KMS-11 (cell line): ENCODE results near the gene RFX8.

ENCODE experiments used
- H2AFZ ChIP-seq: fragments of 200-600 bp; sonication (generic); 2 replicates; pipeline ENCODE4 v1.6.1; 2016; ENCODE audit warnings: antibody characterized with exemption, mixed run types, low read depth
- H3K27ac ChIP-seq: fragments of 200-600 bp; sonication (generic); 2 replicates; pipeline ENCODE4 v1.6.1; 2016; ENCODE audit warnings: mild to moderate bottlenecking, mixed run types
- H3K27me3 ChIP-seq: fragments of 200-600 bp; sonication (generic); 2 replicates; pipeline ENCODE4 v1.6.1; 2017; ENCODE audit warnings: mild to moderate bottlenecking, low read depth, mixed run types, moderate library complexity; ENCODE audit not compliant: insufficient read depth
- H3K36me3 ChIP-seq: fragments of 200-600 bp; sonication (generic); 2 replicates; pipeline ENCODE4 v1.6.1; 2017; ENCODE audit warnings: mild to moderate bottlenecking, mixed run types; ENCODE audit not compliant: insufficient read depth
- H3K4me1 ChIP-seq: fragments of 200-600 bp; sonication (generic); 2 replicates; pipeline ENCODE4 v1.6.1; 2016; ENCODE audit warnings: mild to moderate bottlenecking, low read depth, mixed run types; ENCODE audit not compliant: poor library complexity, severe bottlenecking
- H3K4me2 ChIP-seq: fragments of 200-600 bp; sonication (generic); 2 replicates; pipeline ENCODE4 v1.7.0; 2016; ENCODE audit warnings: mild to moderate bottlenecking, mixed run types
- H3K4me3 ChIP-seq: fragments of 200-600 bp; sonication (generic); IDR thresholded peaks from 2 replicates; pipeline ENCODE4 v1.6.1; 2017; ENCODE audit warnings: low read depth, low read length, mixed read lengths; ENCODE audit not compliant: insufficient read depth
- H3K79me2 ChIP-seq: fragments of 200-600 bp; sonication (generic); 2 replicates; pipeline ENCODE4 v1.6.1; 2016; ENCODE audit warnings: low read depth, mixed run types; ENCODE audit not compliant: insufficient read depth
- H3K9ac ChIP-seq: fragments of 200-600 bp; sonication (generic); 2 replicates; pipeline ENCODE4 v1.6.1; 2016; ENCODE audit warnings: mild to moderate bottlenecking, mixed run types
- H4K20me1 ChIP-seq: fragments of 200-600 bp; sonication (generic); 2 replicates; pipeline ENCODE4 v1.6.1; 2016; ENCODE audit warnings: mild to moderate bottlenecking, mixed run types; ENCODE audit not compliant: insufficient read depth
- CTCF ChIP-seq: fragments of 200-600 bp; sonication (generic); conservative IDR thresholded peaks from 2 replicates; pipeline ENCODE4 v1.6.1; 2017; ENCODE audit warnings: low read depth, mild to moderate bottlenecking, antibody characterized with exemption, low read length, moderate library complexity, mixed read lengths

RFX8 gene

GRCh38 chr2:101400506-101401325, 74.2 kb downstream of the RFX8 start:
- H3K4me2 ChIP-seq: no peak overlapping the region
- no peak for TF ChIP-seq CTCF
- H4K20me1 ChIP-seq: no peaks in the 10 kb centered on the region
- no peak overlapping the region for H3K27ac ChIP-seq
- no peak overlapping the region for H3K4me3 ChIP-seq
- H3K9ac ChIP-seq: no peak overlapping the region
- H3K79me2 ChIP-seq: no peaks in the 10 kb centered on the region
- H3K27me3 ChIP-seq: no peaks in the 10 kb centered on the region
- H3K4me1 ChIP-seq: no peaks in the 10 kb centered on the region
- no peaks in the 10 kb centered on the region for H3K36me3 ChIP-seq
- H2AFZ ChIP-seq: no peak overlapping the region

- no peak overlapping the region for H3K27ac ChIP-seq
- no peaks in the 10 kb centered on the region for H3K4me1 ChIP-seq
- no peaks in the 10 kb centered on the region for H3K79me2 ChIP-seq
- TF ChIP-seq CTCF: no peak
- no peak overlapping the region for H3K4me2 ChIP-seq
- H4K20me1 ChIP-seq: no peaks in the 10 kb centered on the region
- no peak overlapping the region for H2AFZ ChIP-seq
- H3K36me3 ChIP-seq: no peaks in the 10 kb centered on the region
- H3K4me3 ChIP-seq: no peak overlapping the region
- H3K9ac ChIP-seq: no peak overlapping the region
- H3K27me3 ChIP-seq: no peaks in the 10 kb centered on the region
Observed at GRCh38 chr2:101400048-101400447, 74.9 kb downstream of the RFX8 start.

GRCh38 chr2:101399021-101399799, 75.7 kb downstream of the RFX8 start:
- Histone ChIP-seq H3K4me3 (no peak overlapping the region), H4K20me1 (no peaks in the 10 kb centered on the region), H2AFZ (no peak overlapping the region), H3K9ac (no peak overlapping the region), H3K36me3 (no peaks in the 10 kb centered on the region), H3K4me2 (no peak overlapping the region), H3K27ac (no peak overlapping the region), H3K27me3 (no peaks in the 10 kb centered on the region), H3K79me2 (no peaks in the 10 kb centered on the region), H3K4me1 (no peaks in the 10 kb centered on the region)
- TF ChIP-seq CTCF: no peak

GRCh38 chr2:101398116-101398821, 76.6 kb downstream of the RFX8 start:
- H2AFZ ChIP-seq: no peak overlapping the region
- no peak overlapping the region for H3K9ac ChIP-seq
- no peak for TF ChIP-seq CTCF
- no peaks in the 10 kb centered on the region for H3K36me3 ChIP-seq
- H3K79me2 ChIP-seq: no peaks in the 10 kb centered on the region
- no peaks in the 10 kb centered on the region for H3K27me3 ChIP-seq
- no peak overlapping the region for H3K4me2 ChIP-seq
- no peaks in the 10 kb centered on the region for H3K4me1 ChIP-seq
- H3K27ac ChIP-seq: no peak overlapping the region
- H4K20me1 ChIP-seq: no peaks in the 10 kb centered on the region
- H3K4me3 ChIP-seq: no peak overlapping the region
